Sigmoid colon (tissue), 4 donors: ENCODE measurements around the gene RAB7B.

ENCODE experiments used
- EP300 ChIP-seq, 4 donors: sonication (generic); formaldehyde crosslinking; IDR thresholded peaks; one replicate each; pipeline ENCODE4 v1.6.1; 2017; ENCODE audit warnings: antibody characterized with exemption in 4 of 4
- POLR2A ChIP-seq, 2 donors: fragments of 450-650 bp; IDR thresholded peaks; one replicate each; pipeline ENCODE4 v1.6.1; 2016; ENCODE audit warnings: antibody characterized with exemption in 2 of 2, mild to moderate bottlenecking in 2 of 2, moderate library complexity in 2 of 2
- TF ChIP-seq, protein P1 (sequence below), 4 experiments: fragments of 450-650 bp in 3 of 4; fragments of 200-600 bp in 1 of 4; IDR thresholded peaks; one replicate each; pipeline ENCODE4 v1.5.1; 2016 to 2019; ENCODE audit warnings: antibody characterized with exemption in 4 of 4, mild to moderate bottlenecking in 3 of 4, moderate library complexity in 2 of 4

DNA sequence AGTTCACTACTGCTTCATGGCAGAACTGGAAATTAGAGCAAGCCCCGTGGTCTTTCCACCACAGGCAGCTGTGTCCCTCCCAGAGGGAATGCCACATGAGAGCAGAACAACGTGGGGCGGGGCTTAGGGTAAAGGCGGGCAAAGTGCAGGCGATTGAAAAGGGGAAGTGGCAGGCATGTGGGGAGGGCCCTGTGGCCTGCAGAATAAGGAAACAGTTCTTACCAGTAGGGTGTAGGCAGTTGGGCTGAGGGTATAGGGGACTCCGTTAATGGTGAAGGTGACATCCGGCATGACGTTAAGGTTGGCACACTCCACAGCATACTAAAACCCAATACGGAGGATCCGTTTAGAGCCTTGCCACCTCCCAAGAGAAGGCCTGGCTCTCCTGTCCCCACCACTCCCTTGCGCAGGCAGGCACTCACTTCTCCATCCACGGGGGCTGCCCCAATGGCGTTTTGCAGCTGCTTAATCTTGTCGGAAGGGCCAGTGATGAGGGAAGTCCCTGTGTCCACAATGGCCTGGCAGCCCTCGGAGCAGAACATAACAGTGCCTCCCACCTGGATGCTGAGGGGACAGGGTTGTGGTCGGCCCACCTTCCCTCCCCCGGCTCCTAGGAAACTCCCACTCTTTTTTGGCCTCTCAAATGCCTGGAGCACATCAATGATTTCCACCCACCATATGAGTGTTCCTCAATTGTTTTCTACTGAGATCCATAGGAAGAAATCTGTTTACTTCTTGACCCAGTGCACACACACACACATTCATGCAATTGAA, 9.1 kb upstream of the RAB7B start:
- TF ChIP-seq, protein P1, sequence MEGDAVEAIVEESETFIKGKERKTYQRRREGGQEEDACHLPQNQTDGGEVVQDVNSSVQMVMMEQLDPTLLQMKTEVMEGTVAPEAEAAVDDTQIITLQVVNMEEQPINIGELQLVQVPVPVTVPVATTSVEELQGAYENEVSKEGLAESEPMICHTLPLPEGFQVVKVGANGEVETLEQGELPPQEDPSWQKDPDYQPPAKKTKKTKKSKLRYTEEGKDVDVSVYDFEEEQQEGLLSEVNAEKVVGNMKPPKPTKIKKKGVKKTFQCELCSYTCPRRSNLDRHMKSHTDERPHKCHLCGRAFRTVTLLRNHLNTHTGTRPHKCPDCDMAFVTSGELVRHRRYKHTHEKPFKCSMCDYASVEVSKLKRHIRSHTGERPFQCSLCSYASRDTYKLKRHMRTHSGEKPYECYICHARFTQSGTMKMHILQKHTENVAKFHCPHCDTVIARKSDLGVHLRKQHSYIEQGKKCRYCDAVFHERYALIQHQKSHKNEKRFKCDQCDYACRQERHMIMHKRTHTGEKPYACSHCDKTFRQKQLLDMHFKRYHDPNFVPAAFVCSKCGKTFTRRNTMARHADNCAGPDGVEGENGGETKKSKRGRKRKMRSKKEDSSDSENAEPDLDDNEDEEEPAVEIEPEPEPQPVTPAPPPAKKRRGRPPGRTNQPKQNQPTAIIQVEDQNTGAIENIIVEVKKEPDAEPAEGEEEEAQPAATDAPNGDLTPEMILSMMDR (IDR thresholded peaks at IDR 0.05), result no peak
- TF ChIP-seq EP300 (IDR thresholded peaks at IDR 0.05), result no peak
- TF ChIP-seq POLR2A (IDR thresholded peaks at IDR 0.05), result no peak
